ENCODE measurements around the gene LRP5. TPM values are rescaled to one million over a fixed set of nuclear protein-coding genes. Genes with fewer than 3 reads are reported as not detected.
"Not testable (repeated sequence)": the region's sequence is repeated elsewhere in the genome, so short reads cannot be mapped to it uniquely, and the experiment has no call there.

Gene LRP5
- total and polyA plus RNA-seq, 5 donors from 2014 or later: 0.22 to 1.3 (median 0.79) TPM; not detected in 1

DNA sequence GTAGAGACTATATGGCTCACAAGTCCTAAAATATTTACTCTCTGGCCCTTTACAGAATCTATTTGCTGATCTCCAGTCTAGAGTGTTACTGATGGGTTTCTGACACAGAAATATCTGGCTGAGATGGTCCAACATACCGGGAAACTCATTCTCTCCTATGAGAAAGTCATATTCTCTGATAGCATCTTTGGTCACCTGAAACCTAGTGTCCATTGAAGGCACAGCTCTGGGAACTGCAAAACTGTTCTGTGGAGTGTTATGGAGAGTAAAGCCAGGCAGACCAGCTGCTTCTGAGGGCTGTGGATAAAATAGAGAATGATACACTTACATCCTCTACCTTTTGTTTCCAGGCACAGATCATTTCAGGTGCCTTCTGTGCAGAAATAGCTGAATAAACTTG, 38.1 kb upstream of the LRP5 start:
- DNase-seq: no peak
- Histone ChIP-seq H3K9me3 (ENCODE audit: control insufficient read depth in 2 of 2, low read length in 2 of 2) (no peaks in the 10 kb centered on the region), H3K36me3 (ENCODE audit: control insufficient read depth, insufficient read depth, low read length) (no peaks in the 10 kb centered on the region), H3K4me1 (ENCODE audit: control insufficient read depth, insufficient read depth, low read length, poor library complexity, severe bottlenecking) (peaks cover 28% of the 10 kb centered on the region), H3K4me3 (ENCODE audit: low read depth, low read length) (no peak overlapping the region), H3K27ac (ENCODE audit: insufficient read depth, low read length, poor library complexity, severe bottlenecking) (no peak overlapping the region), H3K27me3 (ENCODE audit: control insufficient read depth, insufficient read depth, low read length) (no peaks in the 10 kb centered on the region)
- H3K27me3 Mint-ChIP-seq: peaks cover 5% of the 10 kb centered on the region
- H3K4me3 Mint-ChIP-seq: peak overlapping the region in 3 of 4 donors; percentile 26 to 92 (median 71)
- peak overlapping the region in 1 of 3 donors; percentile 69 for H3K27ac Mint-ChIP-seq
- ATAC-seq (ENCODE audit: low read depth in 2 of 2): no peak
- H3K4me1 Mint-ChIP-seq: peaks cover 3 to 36% (median 24%) of the 10 kb centered on the region in 4 donors
- no peaks in the 10 kb centered on the region for H3K36me3 Mint-ChIP-seq
- peaks cover 0 to 3% (median 0%) of the 10 kb centered on the region in 7 donors for H3K9me3 Mint-ChIP-seq

DNA sequence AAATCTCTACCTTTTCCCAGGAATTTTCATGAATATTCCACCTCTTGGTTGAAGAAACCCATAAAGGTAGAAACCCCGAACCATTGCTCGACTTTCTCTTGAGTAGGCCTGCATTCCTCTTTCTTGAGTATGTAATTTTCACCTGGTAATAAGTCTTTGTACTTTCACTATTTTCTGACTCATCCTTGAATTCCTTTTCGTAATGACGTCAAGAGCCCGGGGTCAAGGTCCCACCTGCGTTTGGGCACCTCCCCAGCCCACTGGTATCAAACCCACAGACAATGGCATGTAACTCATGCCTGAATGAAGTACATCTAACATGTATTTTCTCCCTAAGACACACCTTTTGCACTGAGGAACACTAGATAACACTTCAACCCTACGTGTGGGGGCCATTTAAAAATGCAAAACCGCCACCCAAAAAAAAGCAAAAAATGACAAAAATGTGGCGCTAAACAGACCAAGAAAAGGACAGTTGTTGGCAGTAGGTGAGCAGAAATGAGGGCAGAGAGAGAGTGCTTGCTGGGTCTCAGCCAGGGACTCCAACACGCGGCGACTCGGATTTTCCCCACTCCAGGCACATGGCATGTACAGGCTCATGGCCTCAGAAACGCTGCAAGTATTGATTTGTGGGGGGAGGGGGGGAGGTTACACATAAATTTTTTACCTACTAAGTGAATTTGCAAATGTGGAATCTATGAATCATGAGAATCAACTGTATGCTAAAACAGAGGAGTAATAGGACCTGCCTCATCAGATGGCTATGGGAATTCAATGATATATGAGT, 36.5 kb upstream of the LRP5 start:
- H3K4me3 ChIP-seq (ENCODE audit: low read depth, low read length): no peak overlapping the region
- Mint-ChIP-seq H3K27me3 (peaks cover 13% of the 10 kb centered on the region), H3K36me3 (no peaks in the 10 kb centered on the region), H3K4me3 (no peak overlapping the region), H3K9me3 (peaks cover 0 to 3% (median 0%) of the 10 kb centered on the region in 7 donors), H3K4me1 (peaks cover 0 to 23% (median 12%) of the 10 kb centered on the region in 4 donors), H3K27ac (no peak overlapping the region)
- H3K4me1 ChIP-seq (ENCODE audit: control insufficient read depth, insufficient read depth, low read length, poor library complexity, severe bottlenecking): peaks cover 20% of the 10 kb centered on the region
- ATAC-seq (ENCODE audit: low read depth in 2 of 2): no peak
- H3K27me3 ChIP-seq (ENCODE audit: control insufficient read depth, insufficient read depth, low read length): no peaks in the 10 kb centered on the region
- H3K36me3 ChIP-seq (ENCODE audit: control insufficient read depth, insufficient read depth, low read length): no peaks in the 10 kb centered on the region
- H3K9me3 ChIP-seq (ENCODE audit: control insufficient read depth in 2 of 2, low read length in 2 of 2): no peaks in the 10 kb centered on the region
- H3K27ac ChIP-seq (ENCODE audit: insufficient read depth, low read length, poor library complexity, severe bottlenecking): no peak overlapping the region
- DNase-seq: no peak

DNA sequence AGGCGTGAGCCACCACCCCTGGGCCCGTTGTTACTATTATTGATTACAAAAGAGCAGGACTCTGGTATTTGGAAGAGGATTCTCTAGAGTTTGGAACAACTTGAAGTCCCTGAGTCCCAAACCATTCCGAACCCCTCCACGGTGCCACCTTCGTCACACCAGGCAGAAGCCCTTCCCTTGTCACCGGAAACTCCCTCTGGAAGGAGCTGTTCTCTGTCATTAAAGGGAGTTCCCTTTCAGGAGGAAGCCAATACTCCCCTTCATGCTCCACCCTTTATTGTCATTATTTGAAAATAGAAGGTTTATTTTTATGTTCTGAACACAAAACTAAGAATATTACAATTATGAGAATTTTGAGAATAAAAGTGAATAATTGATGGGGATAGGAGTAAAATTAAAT, 35.5 kb upstream of the LRP5 start:
- DNase-seq (no peak), ATAC-seq (ENCODE audit: low read depth in 2 of 2) (no peak)
- H3K9me3 Mint-ChIP-seq: peaks cover 0 to 3% (median 0%) of the 10 kb centered on the region in 7 donors
- Histone ChIP-seq H3K4me1 (ENCODE audit: control insufficient read depth, insufficient read depth, low read length, poor library complexity, severe bottlenecking) (peaks cover 17% of the 10 kb centered on the region), H3K36me3 (ENCODE audit: control insufficient read depth, insufficient read depth, low read length) (no peaks in the 10 kb centered on the region), H3K9me3 (ENCODE audit: control insufficient read depth in 2 of 2, low read length in 2 of 2) (no peaks in the 10 kb centered on the region), H3K4me3 (ENCODE audit: low read depth, low read length) (no peak overlapping the region), H3K27ac (ENCODE audit: insufficient read depth, low read length, poor library complexity, severe bottlenecking) (no peak overlapping the region), H3K27me3 (ENCODE audit: control insufficient read depth, insufficient read depth, low read length) (no peaks in the 10 kb centered on the region)
- no peak overlapping the region for H3K4me3 Mint-ChIP-seq
- peaks cover 2 to 23% (median 11%) of the 10 kb centered on the region in 4 donors for H3K4me1 Mint-ChIP-seq
- no peaks in the 10 kb centered on the region for H3K36me3 Mint-ChIP-seq
- peaks cover 13% of the 10 kb centered on the region for H3K27me3 Mint-ChIP-seq
- H3K27ac Mint-ChIP-seq: no peak overlapping the region

DNA sequence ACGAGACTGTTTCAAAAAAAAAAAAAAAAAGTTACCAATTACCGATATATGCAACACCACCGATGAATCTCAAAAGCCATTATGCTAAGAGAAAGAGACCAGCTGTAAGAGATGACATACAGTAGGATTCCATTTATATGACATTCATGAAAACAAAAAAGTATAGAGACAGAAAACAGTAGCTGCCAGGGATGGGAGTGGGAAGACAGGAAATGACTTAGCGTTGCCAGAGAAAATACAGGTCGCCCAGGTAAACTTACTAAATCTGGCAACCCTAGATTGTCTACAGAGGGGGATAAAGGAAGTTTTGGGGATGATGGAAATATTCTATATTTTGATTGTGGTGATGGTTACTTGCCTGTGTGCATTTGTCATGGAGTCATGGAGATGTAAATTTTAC, 32.7 kb upstream of the LRP5 start:
- H3K4me1 ChIP-seq (ENCODE audit: control insufficient read depth, insufficient read depth, low read length, poor library complexity, severe bottlenecking): peaks cover 15% of the 10 kb centered on the region
- no peak overlapping the region for H3K4me3 Mint-ChIP-seq
- H3K27me3 ChIP-seq (ENCODE audit: control insufficient read depth, insufficient read depth, low read length): no peaks in the 10 kb centered on the region
- H3K9me3 ChIP-seq (ENCODE audit: control insufficient read depth in 2 of 2, low read length in 2 of 2): no peaks in the 10 kb centered on the region
- H3K36me3 ChIP-seq (ENCODE audit: control insufficient read depth, insufficient read depth, low read length): no peaks in the 10 kb centered on the region
- no peaks in the 10 kb centered on the region for H3K36me3 Mint-ChIP-seq
- H3K27ac Mint-ChIP-seq: no peak overlapping the region
- peaks cover 0 to 6% (median 0%) of the 10 kb centered on the region in 7 donors for H3K9me3 Mint-ChIP-seq
- H3K4me1 Mint-ChIP-seq: peaks cover 9 to 24% (median 17%) of the 10 kb centered on the region in 4 donors
- no peak overlapping the region for H3K27ac ChIP-seq (ENCODE audit: insufficient read depth, low read length, poor library complexity, severe bottlenecking)
- ATAC-seq (ENCODE audit: low read depth in 2 of 2) (no peak), DNase-seq (no peak)
- no peak overlapping the region for H3K4me3 ChIP-seq (ENCODE audit: low read depth, low read length)
- H3K27me3 Mint-ChIP-seq: peaks cover 20% of the 10 kb centered on the region

DNA sequence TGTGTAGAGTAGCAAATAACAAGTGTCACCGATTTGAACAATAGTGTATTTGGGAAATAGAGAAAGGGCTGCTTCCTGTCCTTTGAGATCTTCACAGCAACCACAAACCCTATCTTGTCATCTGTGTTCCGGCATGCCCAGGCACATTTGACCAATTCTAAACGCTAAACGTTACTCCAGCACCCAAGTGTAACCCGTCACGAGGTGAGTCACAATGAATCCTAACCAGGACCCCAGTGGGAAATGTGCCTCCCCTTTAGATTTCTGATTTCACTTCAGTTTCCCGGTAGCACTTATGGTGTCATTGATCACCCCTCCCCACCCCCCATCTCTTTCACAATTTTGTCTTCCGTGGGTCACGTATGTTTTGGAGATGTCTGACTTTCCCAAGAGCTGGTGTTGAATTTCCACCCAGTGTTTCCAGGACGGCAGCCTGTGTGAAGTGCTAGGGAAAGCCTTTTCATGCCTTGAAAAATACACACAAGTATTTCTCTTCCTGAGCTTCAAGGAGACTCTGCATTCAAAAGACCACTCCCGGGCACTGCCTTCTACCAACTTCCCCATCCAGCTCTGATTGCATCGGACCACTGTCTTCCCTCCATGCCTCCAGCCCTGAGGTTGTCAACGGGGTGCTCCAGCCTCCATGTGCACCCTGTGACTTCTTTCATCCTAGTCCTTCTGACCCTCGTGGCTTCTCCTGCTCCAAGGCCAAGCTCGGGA, 30.1 kb upstream of the LRP5 start:
- H3K4me3 Mint-ChIP-seq: peak overlapping the region; percentile 2 to 77 (median 42)
- no peak overlapping the region for H3K27ac ChIP-seq (ENCODE audit: insufficient read depth, low read length, poor library complexity, severe bottlenecking)
- ATAC-seq (ENCODE audit: low read depth in 2 of 2) (peak; percentile 63 to 66), DNase-seq (peak in 2 of 3 donors; percentile 19 to 70)
- H3K36me3 Mint-ChIP-seq: no peaks in the 10 kb centered on the region
- H3K9me3 ChIP-seq (ENCODE audit: control insufficient read depth in 2 of 2, low read length in 2 of 2): no peaks in the 10 kb centered on the region
- peaks cover 14% of the 10 kb centered on the region for H3K27me3 Mint-ChIP-seq
- H3K4me3 ChIP-seq (ENCODE audit: low read depth, low read length): peak overlapping the region; percentile 71
- no peaks in the 10 kb centered on the region for H3K36me3 ChIP-seq (ENCODE audit: control insufficient read depth, insufficient read depth, low read length)
- H3K27me3 ChIP-seq (ENCODE audit: control insufficient read depth, insufficient read depth, low read length): no peaks in the 10 kb centered on the region
- peaks cover 9 to 24% (median 17%) of the 10 kb centered on the region in 4 donors for H3K4me1 Mint-ChIP-seq
- peaks cover 0 to 7% (median 0%) of the 10 kb centered on the region in 7 donors for H3K9me3 Mint-ChIP-seq
- H3K27ac Mint-ChIP-seq: peak overlapping the region in 2 of 3 donors; percentile 70 to 71
- H3K4me1 ChIP-seq (ENCODE audit: control insufficient read depth, insufficient read depth, low read length, poor library complexity, severe bottlenecking): peaks cover 15% of the 10 kb centered on the region

DNA sequence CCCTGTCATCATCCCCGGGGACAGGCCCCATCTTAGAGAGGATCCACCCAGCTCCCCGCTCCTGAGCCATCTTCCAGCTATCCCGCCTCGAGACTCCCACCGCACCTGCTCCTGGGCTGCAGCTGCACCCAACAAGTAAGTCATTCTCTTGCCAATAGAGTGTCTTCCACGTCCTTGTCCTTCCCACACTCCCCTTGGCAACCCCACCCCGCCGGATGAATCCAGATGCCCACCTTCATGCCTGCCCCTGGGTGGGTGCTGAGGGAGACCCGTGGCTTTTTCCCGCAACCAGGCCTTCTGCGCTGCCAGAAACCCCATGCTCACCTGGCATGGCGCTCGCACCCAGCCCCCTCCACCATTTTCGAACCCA, 29.5 kb upstream of the LRP5 start:
- Mint-ChIP-seq H3K27me3 (peaks cover 14% of the 10 kb centered on the region), H3K9me3 (peaks cover 0 to 7% (median 0%) of the 10 kb centered on the region in 7 donors)

DNA sequence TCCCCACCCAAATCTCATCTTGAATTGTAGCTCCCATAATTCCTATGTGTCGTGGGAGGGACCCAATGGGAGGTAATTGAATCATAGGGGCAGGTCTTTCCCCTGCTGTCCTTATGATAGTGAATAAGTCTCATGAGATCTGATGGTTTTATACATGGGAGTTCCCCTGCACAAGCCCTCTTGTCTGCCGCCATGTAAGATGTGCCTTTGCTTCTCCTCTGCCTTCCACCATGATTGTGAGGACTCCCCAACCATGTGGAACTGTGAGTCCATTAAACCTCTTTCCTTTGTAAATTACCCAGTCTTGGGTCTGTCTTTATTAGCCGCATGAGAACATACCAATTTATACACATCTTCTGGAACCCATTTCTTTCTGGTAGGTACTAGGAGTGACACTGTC, 27.8 kb upstream of the LRP5 start:
- not testable (repeated sequence) for H3K27ac Mint-ChIP-seq; H3K9me3 ChIP-seq (ENCODE audit: control insufficient read depth in 2 of 2, low read length in 2 of 2); H3K4me3 ChIP-seq (ENCODE audit: low read depth, low read length); H3K36me3 ChIP-seq (ENCODE audit: control insufficient read depth, insufficient read depth, low read length); H3K27me3 ChIP-seq (ENCODE audit: control insufficient read depth, insufficient read depth, low read length); ATAC-seq (ENCODE audit: low read depth in 2 of 2); DNase-seq; H3K4me3 Mint-ChIP-seq; H3K36me3 Mint-ChIP-seq; H3K9me3 Mint-ChIP-seq; H3K27ac ChIP-seq (ENCODE audit: insufficient read depth, low read length, poor library complexity, severe bottlenecking)
- Mint-ChIP-seq H3K27me3 (peaks cover 18% of the 10 kb centered on the region), H3K4me1 (peaks cover 9 to 24% (median 17%) of the 10 kb centered on the region in 4 donors)
- peaks cover 15% of the 10 kb centered on the region for H3K4me1 ChIP-seq (ENCODE audit: control insufficient read depth, insufficient read depth, low read length, poor library complexity, severe bottlenecking)

More for the DNA sequence above, 29.5 kb upstream of the LRP5 start:
- DNase-seq (no peak), ATAC-seq (ENCODE audit: low read depth in 2 of 2) (no peak)
- Histone ChIP-seq H3K27ac (ENCODE audit: insufficient read depth, low read length, poor library complexity, severe bottlenecking) (no peak overlapping the region), H3K4me1 (ENCODE audit: control insufficient read depth, insufficient read depth, low read length, poor library complexity, severe bottlenecking) (peaks cover 15% of the 10 kb centered on the region), H3K4me3 (ENCODE audit: low read depth, low read length) (no peak overlapping the region), H3K9me3 (ENCODE audit: control insufficient read depth in 2 of 2, low read length in 2 of 2) (no peaks in the 10 kb centered on the region), H3K27me3 (ENCODE audit: control insufficient read depth, insufficient read depth, low read length) (no peaks in the 10 kb centered on the region), H3K36me3 (ENCODE audit: control insufficient read depth, insufficient read depth, low read length) (no peaks in the 10 kb centered on the region)
- peak overlapping the region in 2 of 4 donors; percentile 72 to 77 for H3K4me3 Mint-ChIP-seq
- H3K4me1 Mint-ChIP-seq: peaks cover 9 to 24% (median 17%) of the 10 kb centered on the region in 4 donors
- H3K36me3 Mint-ChIP-seq: no peaks in the 10 kb centered on the region
- H3K27ac Mint-ChIP-seq: peak overlapping the region in 2 of 3 donors; percentile 70 to 71
